ENCODE data around the gene CDH4.

CDH4 gene

GRCh38 chr20:61655591-61655990, 403.5 kb downstream of the CDH4 start:
- DNase-seq (ENCODE audit: low read depth) = no peak

- no peak for DNase-seq (ENCODE audit: low read depth)
These were observed 404.1 kb downstream of the CDH4 start for GRCh38 chr20:61656198-61656597.

DNA sequence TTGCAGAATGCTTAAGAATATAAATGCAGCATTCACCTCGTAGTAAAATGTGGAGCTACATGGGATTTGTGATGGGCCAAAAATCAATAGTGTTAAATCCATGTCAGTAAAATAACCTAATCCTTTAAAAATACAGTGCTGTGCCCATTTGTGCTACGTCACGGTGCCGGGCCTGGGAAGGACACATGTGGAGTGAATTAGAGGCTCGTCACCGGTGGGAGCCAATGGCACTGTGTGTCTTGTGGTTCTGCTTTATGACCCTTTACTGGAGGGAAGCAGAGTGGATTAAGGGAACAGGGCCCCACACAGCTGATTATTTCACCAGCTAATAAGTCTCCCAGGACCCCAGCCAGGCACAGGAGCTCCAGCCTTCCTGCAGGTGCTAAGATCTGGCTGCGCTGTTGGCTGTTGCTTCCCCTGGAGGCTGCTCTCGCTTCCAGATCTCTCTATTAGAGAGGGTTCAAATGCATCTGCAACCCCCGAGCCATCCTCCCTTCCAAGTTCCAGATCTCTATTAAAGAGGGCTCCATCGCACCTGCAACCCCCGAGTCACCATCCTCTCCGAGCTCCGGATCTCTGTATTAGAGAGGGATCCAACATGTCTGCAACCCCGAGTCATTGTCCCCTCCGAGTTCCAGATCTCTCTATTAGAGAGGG, 405.8 kb downstream of the CDH4 start:
- DNase-seq (ENCODE audit: low read depth) = no peak

GRCh38 chr20:61658563-61658962, 406.5 kb downstream of the CDH4 start:
- no peak for DNase-seq (ENCODE audit: low read depth)

- no peak for DNase-seq (ENCODE audit: low read depth)
These were observed 407.4 kb downstream of the CDH4 start for GRCh38 chr20:61659246-61659993.

GRCh38 chr20:61659994-61660346, 407.9 kb downstream of the CDH4 start:
- no peak for DNase-seq (ENCODE audit: low read depth)

DNA sequence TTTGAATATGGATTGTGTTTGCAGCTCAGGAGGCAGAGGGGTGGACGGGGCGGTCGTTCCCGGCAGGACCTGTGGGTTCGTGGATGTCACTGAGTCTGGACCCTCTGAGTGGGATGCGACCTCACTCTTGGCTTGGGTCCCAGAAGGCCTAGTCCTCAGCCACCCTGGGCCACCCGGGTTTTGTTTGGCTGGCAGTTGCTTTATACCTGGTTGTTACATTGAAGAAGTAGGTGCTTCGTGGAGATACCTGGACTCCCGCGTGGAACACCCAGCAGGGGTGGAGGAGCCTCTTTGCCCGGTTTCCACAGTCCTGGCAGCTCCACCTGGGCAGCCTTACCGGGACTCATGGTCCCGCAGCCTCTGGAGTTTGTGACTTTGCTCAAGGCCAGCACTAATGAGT, 408.5 kb downstream of the CDH4 start:
- no peak for DNase-seq (ENCODE audit: low read depth)

DNA sequence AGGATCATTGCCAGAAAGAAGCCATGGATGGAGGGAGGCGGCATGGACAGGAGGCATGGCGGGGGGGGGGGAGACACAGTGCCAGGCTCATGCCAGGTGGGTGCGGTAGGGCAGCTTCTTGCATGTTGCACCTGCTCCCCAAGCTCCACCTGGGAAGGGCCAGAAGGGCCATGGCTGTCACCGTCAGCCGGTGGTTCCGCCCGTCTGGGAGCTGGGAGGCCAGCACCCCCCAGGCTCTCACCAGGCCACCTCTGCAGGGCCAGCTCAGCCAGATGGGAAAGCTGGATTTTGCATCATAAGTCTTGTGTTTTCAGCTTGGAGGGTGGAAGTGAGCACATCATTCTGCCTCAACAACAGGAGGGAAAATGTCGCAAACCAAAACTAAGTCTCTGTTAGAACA, 409.0 kb downstream of the CDH4 start:
- no peak for DNase-seq (ENCODE audit: low read depth)

GRCh38 chr20:61661583-61661982, 409.5 kb downstream of the CDH4 start:
- no peak for DNase-seq (ENCODE audit: low read depth)

GRCh38 chr20:61662226-61662967, 410.3 kb downstream of the CDH4 start:
- DNase-seq (ENCODE audit: low read depth) = no peak

DNA sequence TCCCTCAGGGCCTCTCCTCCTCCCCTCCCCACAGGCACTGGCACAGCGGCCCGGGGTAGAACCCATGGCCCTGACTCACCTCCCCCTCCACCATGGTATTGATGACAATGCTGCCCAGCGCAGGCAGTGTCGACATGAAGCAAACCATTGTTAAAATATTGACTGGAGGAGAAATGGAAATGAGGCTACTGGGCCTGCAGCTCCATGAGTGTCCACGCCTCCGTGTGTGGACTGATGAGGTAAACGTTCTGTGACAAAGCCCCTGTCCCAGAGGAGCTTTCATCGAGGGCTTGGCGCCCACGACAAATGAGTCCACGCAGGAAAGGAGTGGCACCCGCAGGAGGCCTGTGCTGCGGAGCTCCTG, 410.9 kb downstream of the CDH4 start:
- no peak for DNase-seq (ENCODE audit: low read depth)

- no peak for DNase-seq (ENCODE audit: low read depth)
These were observed 411.7 kb downstream of the CDH4 start for GRCh38 chr20:61663521-61664425.

GRCh38 chr20:61664556-61665320, 412.7 kb downstream of the CDH4 start:
- no peak for DNase-seq (ENCODE audit: low read depth)

GRCh38 chr20:61665528-61666470, 413.7 kb downstream of the CDH4 start:
- DNase-seq (ENCODE audit: low read depth) = no peak

DNA sequence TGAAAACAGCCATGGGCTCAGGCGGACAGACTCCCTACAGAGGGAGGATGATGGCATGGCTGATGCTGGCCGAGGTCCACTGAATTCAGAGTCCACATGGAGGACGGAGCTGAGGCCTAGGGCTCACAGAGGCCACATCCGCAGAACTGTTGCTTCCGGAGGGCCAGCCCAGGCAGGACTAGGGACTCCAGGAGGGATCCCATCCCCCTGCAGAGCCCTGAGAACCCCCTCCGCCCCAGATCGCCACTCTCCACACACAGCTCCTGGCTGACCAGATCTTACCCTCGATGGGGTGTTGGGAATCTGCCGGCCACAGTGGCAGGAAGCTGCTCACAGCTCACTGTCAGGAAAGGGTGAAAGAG, 414.4 kb downstream of the CDH4 start:
- no peak for DNase-seq (ENCODE audit: low read depth)

GRCh38 chr20:61667056-61667792, 415.2 kb downstream of the CDH4 start:
- DNase-seq (ENCODE audit: low read depth) = no peak

- DNase-seq (ENCODE audit: low read depth) = no peak
These were observed 416.1 kb downstream of the CDH4 start for GRCh38 chr20:61668065-61668650.

GRCh38 chr20:61668771-61669503, 416.9 kb downstream of the CDH4 start:
- DNase-seq (ENCODE audit: low read depth) = no peak

DNA sequence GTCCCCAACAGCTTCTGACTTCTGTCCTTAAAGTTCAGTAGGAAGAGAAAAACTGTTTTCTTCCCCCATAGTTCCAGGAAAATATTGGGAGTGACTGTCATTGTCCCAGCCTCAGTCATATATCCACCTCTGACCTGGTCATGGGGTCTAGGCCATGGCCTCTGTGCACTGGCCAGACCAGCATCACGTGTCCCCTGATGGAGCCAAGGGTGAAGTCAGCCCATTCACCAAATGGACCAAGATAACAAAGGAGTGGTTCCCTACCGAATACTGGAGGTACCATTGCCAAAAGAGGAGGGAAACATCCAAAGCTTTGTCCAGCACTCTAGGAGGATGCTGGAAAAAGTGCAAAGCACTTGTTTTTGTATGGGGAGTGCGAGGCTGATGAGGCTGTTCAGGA, 418.2 kb downstream of the CDH4 start:
- no peak for DNase-seq (ENCODE audit: low read depth)
